Stimulated activated CD8-positive, alpha-beta memory T cell treated with anti-CD3 and anti-CD28 coated beads, Interleukin-12 subunit alpha, Interleukin-12 subunit beta, amount 100 ng/mL, for 24 hours (primary cell): Measurements from ENCODE around the gene WDR62.
"Not testable (repeated sequence)": the region's sequence is repeated elsewhere in the genome, so short reads cannot be mapped to it uniquely, and the experiment has no call there.

Source experiments
- DNase-seq: peaks from one replicate; pipeline ENCODE4 v3.0.0-alpha.2; 2020; ENCODE audit errors: extremely low read depth

Gene WDR62

GRCh38 chr19:36032251-36033104 lies 22.2 kb upstream of the WDR62 start, which contains the start of gene CLIP3:
CLIP3 (minus strand) TSS chr19:36032873; CDS start chr19:36032357, 516 bp downstream.
- DNase-seq, result no peak

- DNase-seq, result no peak
These were observed 14.2 kb upstream of the WDR62 start for GRCh38 chr19:36040495-36040894.

- DNase-seq, result not testable (repeated sequence)
These were observed 13.6 kb upstream of the WDR62 start for GRCh38 chr19:36041092-36041491.

- DNase-seq, result no peak
These were observed 12.9 kb upstream of the WDR62 start for GRCh38 chr19:36041831-36042230.

GRCh38 chr19:36043952-36044351 lies 10.7 kb upstream of the WDR62 start:
- DNase-seq, result no peak

- no peak for DNase-seq
These were observed 8.2 kb upstream of the WDR62 start for GRCh38 chr19:36046443-36047050.

GRCh38 chr19:36047835-36048234 lies 6.9 kb upstream of the WDR62 start:
- DNase-seq, result no peak

GRCh38 chr19:36049080-36049698 lies 5.5 kb upstream of the WDR62 start:
- DNase-seq, result no peak

- no peak for DNase-seq
These were observed 3.5 kb upstream of the WDR62 start for GRCh38 chr19:36051236-36051635.

GRCh38 chr19:36051637-36052036 lies 3.1 kb upstream of the WDR62 start:
- DNase-seq, result no peak

- DNase-seq, result peak; percentile 100
These were observed 471 bp upstream of the WDR62 start, which contains the start of gene THAP8 for GRCh38 chr19:36054119-36054732. THAP8 (minus strand) TSS chr19:36054285; CDS start chr19:36054217, 68 bp downstream.

GRCh38 chr19:36058481-36059179 lies 3.9 kb downstream of the WDR62 start:
- no peak for DNase-seq

GRCh38 chr19:36059180-36059910 lies 4.6 kb downstream of the WDR62 start:
- no peak for DNase-seq

- DNase-seq, result no peak
These were observed 5.7 kb downstream of the WDR62 start for GRCh38 chr19:36060430-36060829.

GRCh38 chr19:36061367-36061766 lies 6.7 kb downstream of the WDR62 start:
- no peak for DNase-seq

GRCh38 chr19:36064826-36065225 lies 10.1 kb downstream of the WDR62 start:
- DNase-seq, result no peak

GRCh38 chr19:36067681-36068080 lies 13.0 kb downstream of the WDR62 start:
- no peak for DNase-seq

GRCh38 chr19:36068810-36069499 lies 14.3 kb downstream of the WDR62 start:
- not testable (repeated sequence) for DNase-seq

GRCh38 chr19:36072081-36072480 lies 17.4 kb downstream of the WDR62 start:
- no peak for DNase-seq
